Loucy (cell line): ENCODE measurements around the gene DCHS2.

ENCODE experiments used
- CTCF ChIP-seq: fragments of 200-600 bp; sonication (generic); conservative IDR thresholded peaks from 2 replicates; pipeline ENCODE4 v1.5.1; 2014; ENCODE audit warnings: mild to moderate bottlenecking, antibody characterized with exemption, low read length
- EZH2phosphoT487 ChIP-seq: fragments of 200-600 bp; IDR thresholded peaks from 2 replicates; pipeline ENCODE4 v1.6.1; 2018; ENCODE audit warnings: antibody characterized with exemption, mild to moderate bottlenecking, moderate library complexity, borderline replicate concordance

GRCh38 chr4:154529728-154530519 is 38.3 kb upstream of the DCHS2 start:
- TF ChIP-seq CTCF (no peak), EZH2phosphoT487 (no peak)
